Omental fat pad (tissue), 4 donors: ENCODE measurements around the gene LMX1B. TPM values are rescaled to one million over a fixed set of nuclear protein-coding genes. Genes with fewer than 3 reads are reported as not detected.

Experiments
- ATAC-seq: fragments of 150-250 bp; one replicate; pipeline ENCODE4 v1.9.1; 2016; ENCODE audit warnings: mild to moderate bottlenecking, moderate library complexity; ENCODE audit not compliant: low FRiP score
- DNase-seq: peaks from one replicate; pipeline ENCODE4 v3.0.0-alpha.2; 2019; ENCODE audit warnings: low spot score
- CTCF ChIP-seq, 3 donors: fragments of 450-650 bp; IDR thresholded peaks; one replicate each; pipeline ENCODE4 v1.5.1; 2016 to 2017; ENCODE audit warnings: antibody characterized with exemption in 3 of 3, mild to moderate bottlenecking in 3 of 3, moderate library complexity in 2 of 3
- total RNA-seq, 4 donors: library from RNA; depleted of rRNA; stranded (reverse); fragments of >200 nt; gene quantifications; one replicate each; pipeline ENCODE4 v1.1.0, GENCODE V29; 2016

LMX1B gene
- total RNA-seq, 4 donors from 2014 or later, result 0.09 to 1.1 (median 0.31) TPM; not detected in 1

GRCh38 chr9:126581893-126582292 lies 31.8 kb upstream of the LMX1B start:
- ATAC-seq, result no peak
- no peak for TF ChIP-seq CTCF (IDR thresholded peaks at IDR 0.05)
- DNase-seq, result no peak

GRCh38 chr9:126582427-126582826 lies 31.3 kb upstream of the LMX1B start:
- no peak for DNase-seq
- no peak for TF ChIP-seq CTCF (IDR thresholded peaks at IDR 0.05)

GRCh38 chr9:126583144-126583760 lies 30.5 kb upstream of the LMX1B start:
- DNase-seq (no peak), ATAC-seq (no peak)
- no peak for TF ChIP-seq CTCF (IDR thresholded peaks at IDR 0.05)

More at GRCh38 chr9:126582427-126582826, 31.3 kb upstream of the LMX1B start:
- ATAC-seq, result no peak

- ATAC-seq (no peak), DNase-seq (no peak)
- no peak for TF ChIP-seq CTCF (IDR thresholded peaks at IDR 0.05)
These were observed 29.1 kb upstream of the LMX1B start for GRCh38 chr9:126584611-126585010.

GRCh38 chr9:126586236-126586635 lies 27.5 kb upstream of the LMX1B start:
- no peak for TF ChIP-seq CTCF (IDR thresholded peaks at IDR 0.05)
- DNase-seq (no peak), ATAC-seq (no peak)

- ATAC-seq (peak; percentile 34), DNase-seq (no peak)
- TF ChIP-seq CTCF (IDR thresholded peaks at IDR 0.05), result no peak
These were observed 26.2 kb upstream of the LMX1B start for GRCh38 chr9:126587187-126588185.
